ENCODE data around the gene ATAT1.
A peak's percentile ranks its signal among the peaks of the same experiment; 100 is the strongest.

The ATAT1 gene

DNA sequence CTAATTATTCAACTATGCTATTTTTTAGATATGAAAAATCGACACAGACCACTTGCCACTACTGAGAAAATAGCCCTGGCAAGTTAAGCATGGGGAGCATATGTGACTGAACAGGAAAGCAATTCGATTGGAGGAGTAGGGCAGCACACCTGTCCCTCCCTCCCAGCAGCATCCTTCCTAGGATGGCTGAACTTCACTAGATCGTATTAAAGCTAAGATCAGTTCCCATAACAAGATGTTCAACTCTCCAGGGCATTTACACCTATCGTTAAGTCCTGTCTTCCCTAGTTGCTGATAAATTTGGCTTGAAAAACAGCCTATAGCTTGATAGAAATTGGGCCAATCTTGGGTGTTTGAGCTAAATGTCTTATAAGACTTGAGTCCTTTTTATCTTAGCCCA lies 16.6 kb upstream of the ATAT1 start:
- H3K9me3 Mint-ChIP-seq: no peaks in the 10 kb centered on the region
- ATAC-seq (no peak), DNase-seq (no peak)
- no peak overlapping the region for H3K4me3 Mint-ChIP-seq
- H3K4me1 Mint-ChIP-seq: peaks cover 75% of the 10 kb centered on the region
- H3K27me3 Mint-ChIP-seq: no peaks in the 10 kb centered on the region
- H3K27ac Mint-ChIP-seq: peak overlapping the region in 1 of 2 donors; percentile 37

GRCh38 chr6:30611150-30611855 lies 15.4 kb upstream of the ATAT1 start:
- H3K4me3 Mint-ChIP-seq: peak overlapping the region in 1 of 2 donors; percentile 25

DNA sequence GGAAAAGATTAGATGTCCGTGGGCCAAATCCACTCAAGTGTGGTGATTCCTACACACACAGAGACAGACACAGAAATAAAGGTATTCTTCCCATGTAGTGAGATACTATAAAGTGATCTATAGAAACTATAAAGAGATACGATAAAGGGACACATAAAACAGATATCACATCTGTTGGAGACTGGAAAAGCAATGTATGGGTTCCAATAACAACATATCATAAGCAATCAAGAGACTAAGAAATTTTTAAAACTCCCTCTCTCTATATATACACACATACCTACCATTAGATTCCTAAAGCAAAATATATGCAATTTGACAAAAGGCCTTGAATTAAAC lies 14.8 kb upstream of the ATAT1 start:
- H3K27ac Mint-ChIP-seq: peak overlapping the region in 1 of 2 donors; percentile 16
- no peaks in the 10 kb centered on the region for H3K27me3 Mint-ChIP-seq
- H3K9me3 Mint-ChIP-seq: no peaks in the 10 kb centered on the region
- ATAC-seq (no peak), DNase-seq (no peak)
- no peak overlapping the region for H3K4me3 Mint-ChIP-seq
- peaks cover 89% of the 10 kb centered on the region for H3K4me1 Mint-ChIP-seq

More at GRCh38 chr6:30611150-30611855, 15.4 kb upstream of the ATAT1 start:
- ATAC-seq (no peak), DNase-seq (no peak)
- Mint-ChIP-seq H3K27me3 (no peaks in the 10 kb centered on the region), H3K4me1 (peaks cover 86% of the 10 kb centered on the region), H3K9me3 (no peaks in the 10 kb centered on the region), H3K27ac (peak overlapping the region in 1 of 2 donors; percentile 60)

DNA sequence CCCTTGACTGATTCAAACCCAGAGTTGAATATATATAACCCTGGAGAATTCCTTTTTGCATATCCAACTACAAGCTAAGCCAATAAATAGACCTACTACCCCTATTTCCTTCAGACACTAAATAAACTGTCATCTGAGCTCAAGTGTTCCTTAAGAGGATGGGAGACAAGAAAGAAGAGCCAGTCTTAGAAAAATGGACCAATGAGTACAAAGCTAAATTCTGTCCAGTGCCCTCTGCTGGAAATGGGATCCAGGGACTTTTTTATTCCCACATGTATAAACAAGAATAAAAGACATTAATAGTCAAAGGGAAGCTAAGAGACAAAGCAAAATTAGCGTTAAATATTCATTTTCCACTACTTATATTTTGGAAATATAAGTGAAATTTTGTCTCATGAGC lies 14.5 kb upstream of the ATAT1 start:
- no peaks in the 10 kb centered on the region for H3K9me3 Mint-ChIP-seq
- ATAC-seq (no peak), DNase-seq (no peak)
- H3K27me3 Mint-ChIP-seq: no peaks in the 10 kb centered on the region
- no peak overlapping the region for H3K4me3 Mint-ChIP-seq
- peak overlapping the region in 1 of 2 donors; percentile 16 for H3K27ac Mint-ChIP-seq
- peaks cover 93% of the 10 kb centered on the region for H3K4me1 Mint-ChIP-seq

- Mint-ChIP-seq H3K27me3 (no peaks in the 10 kb centered on the region), H3K27ac (peak overlapping the region; percentile 4 to 5), H3K4me3 (peak overlapping the region in 1 of 2 donors; percentile 91), H3K9me3 (no peaks in the 10 kb centered on the region), H3K4me1 (peaks cover 91% of the 10 kb centered on the region)
- no peak for ATAC-seq
- no peak for DNase-seq
These were observed 13.9 kb upstream of the ATAT1 start for GRCh38 chr6:30612687-30613248.

- Mint-ChIP-seq H3K4me1 (peaks cover 89% of the 10 kb centered on the region), H3K27ac (peak overlapping the region; percentile 89 to 100), H3K4me3 (peak overlapping the region; percentile 91 to 93), H3K9me3 (no peaks in the 10 kb centered on the region), H3K27me3 (no peaks in the 10 kb centered on the region)
- ATAC-seq: no peak
- no peak for DNase-seq
These were observed 13.2 kb upstream of the ATAT1 start for GRCh38 chr6:30613251-30614043.

DNA sequence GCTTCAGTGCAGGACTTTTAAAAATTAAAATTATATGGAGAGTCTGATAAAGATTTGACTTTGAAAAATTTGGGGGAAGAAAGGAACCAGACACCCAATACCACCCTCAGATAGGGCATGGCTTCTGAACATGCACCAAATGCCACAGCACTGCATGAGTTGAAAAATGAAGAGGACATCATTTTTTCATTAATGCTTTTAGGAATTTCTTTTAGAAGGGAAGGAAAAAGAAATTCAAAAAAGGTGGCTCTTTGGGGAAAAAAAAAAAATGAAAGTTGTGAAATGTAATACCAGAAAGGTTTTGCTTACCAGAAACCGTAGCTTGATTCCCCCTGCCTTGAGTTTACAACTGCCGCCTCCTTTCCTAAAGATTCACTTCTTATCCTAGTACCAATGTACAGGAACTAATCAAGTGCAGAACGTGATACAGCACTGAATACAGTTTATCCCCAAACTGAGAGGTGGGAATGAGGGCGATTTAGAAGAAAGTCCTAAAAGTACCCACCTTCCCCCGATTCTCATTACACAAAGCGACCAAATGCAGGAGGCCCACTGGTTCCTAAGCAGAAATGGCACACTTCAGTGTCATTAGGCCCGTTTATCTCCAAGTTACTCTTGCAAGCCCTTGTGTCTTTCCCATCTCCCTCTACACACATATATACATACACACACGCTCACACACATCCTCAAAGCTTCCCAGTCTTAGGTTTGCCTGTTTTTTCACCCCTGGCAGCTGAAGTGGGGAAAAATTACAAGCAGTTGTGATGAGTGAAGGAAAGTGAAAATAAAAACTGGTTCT lies 12.4 kb upstream of the ATAT1 start:
- Mint-ChIP-seq H3K4me1 (peaks cover 89% of the 10 kb centered on the region), H3K9me3 (no peaks in the 10 kb centered on the region), H3K27ac (peak overlapping the region; percentile 100), H3K27me3 (no peaks in the 10 kb centered on the region), H3K4me3 (peak overlapping the region; percentile 91 to 93)
- ATAC-seq (no peak), DNase-seq (no peak)

DNA sequence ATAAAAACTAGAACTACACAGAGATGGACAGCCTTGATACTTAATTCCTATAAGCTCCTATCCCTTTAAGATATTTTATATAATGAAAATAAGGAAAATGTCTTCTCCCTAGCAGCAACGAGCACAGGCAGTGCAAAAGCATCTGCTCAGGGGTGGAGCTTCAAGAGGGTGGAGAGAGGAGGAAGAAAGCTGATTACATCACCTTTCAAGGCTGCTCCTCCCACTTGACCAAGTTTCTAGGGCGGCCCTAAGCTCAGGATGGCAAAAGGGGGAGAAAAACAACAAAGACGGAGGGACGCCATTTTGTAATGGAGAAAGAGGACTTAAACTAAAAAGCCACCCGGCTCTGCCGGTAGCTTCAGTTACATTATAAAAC lies 11.8 kb upstream of the ATAT1 start:
- no peaks in the 10 kb centered on the region for H3K27me3 Mint-ChIP-seq
- peak overlapping the region; percentile 91 to 93 for H3K4me3 Mint-ChIP-seq
- peaks cover 89% of the 10 kb centered on the region for H3K4me1 Mint-ChIP-seq
- H3K9me3 Mint-ChIP-seq: no peaks in the 10 kb centered on the region
- H3K27ac Mint-ChIP-seq: peak overlapping the region; percentile 100
- ATAC-seq (peak; percentile 74), DNase-seq (peak; percentile 85 to 90)

DNA sequence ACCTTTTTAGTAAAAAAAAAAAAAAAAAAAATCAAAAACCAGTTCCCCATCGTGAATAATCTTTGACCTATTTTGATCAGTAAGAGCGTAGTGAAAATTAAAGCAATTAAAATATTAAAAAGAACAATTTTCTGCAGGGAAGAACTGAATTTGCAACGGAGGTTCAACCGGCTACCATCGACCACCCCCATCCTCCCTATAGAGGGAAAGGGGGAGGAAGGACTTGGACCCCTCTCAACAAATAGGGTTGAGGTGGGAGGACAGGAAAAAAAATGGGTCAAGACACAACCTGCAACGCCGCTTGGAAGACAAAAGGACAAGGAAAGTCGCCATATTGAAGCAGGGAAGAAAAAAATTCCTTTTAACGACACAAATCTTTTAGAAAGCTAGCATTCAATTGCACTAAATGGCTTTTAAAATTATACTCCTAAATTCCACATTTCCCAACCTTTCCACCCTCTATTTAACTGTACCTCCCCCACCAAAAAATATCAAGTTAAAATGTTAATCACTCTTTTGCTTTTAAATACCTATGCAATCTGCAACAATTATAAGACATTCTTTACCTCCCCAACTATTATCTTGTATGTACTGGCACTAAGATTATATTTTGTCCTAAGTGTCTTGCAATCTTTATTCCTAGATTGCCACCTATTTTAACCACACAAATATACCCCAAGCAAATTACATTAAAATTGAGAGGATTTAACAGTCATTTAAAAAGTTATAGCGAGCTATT lies 11.3 kb upstream of the ATAT1 start:
- no peaks in the 10 kb centered on the region for H3K27me3 Mint-ChIP-seq
- peak; percentile 53 to 67 for DNase-seq

GRCh38 chr6:30615958-30616810 lies 10.5 kb upstream of the ATAT1 start:
- DNase-seq (peak; percentile 44 to 68), ATAC-seq (no peak)
- H3K4me3 Mint-ChIP-seq: peak overlapping the region; percentile 91 to 93
- H3K4me1 Mint-ChIP-seq: peaks cover 76% of the 10 kb centered on the region
- no peaks in the 10 kb centered on the region for H3K9me3 Mint-ChIP-seq
- peak overlapping the region; percentile 100 for H3K27ac Mint-ChIP-seq
- H3K27me3 Mint-ChIP-seq: no peaks in the 10 kb centered on the region

More for the DNA sequence above, 11.3 kb upstream of the ATAT1 start:
- H3K27ac Mint-ChIP-seq: peak overlapping the region; percentile 100
- H3K9me3 Mint-ChIP-seq: no peaks in the 10 kb centered on the region
- H3K4me3 Mint-ChIP-seq: peak overlapping the region; percentile 91 to 93
- H3K4me1 Mint-ChIP-seq: peaks cover 84% of the 10 kb centered on the region
- ATAC-seq: no peak

GRCh38 chr6:30616811-30617564 lies 9.7 kb upstream of the ATAT1 start, which contains the start of gene PPP1R10:
TSS of gene PPP1R10 (minus strand) at chr6:30617243. CDS start at chr6:30609944, 7,299 bp downstream.
- Mint-ChIP-seq H3K4me3 (peak within 1 kb of the TSS; percentile 91 to 93), H3K27me3 (no peaks in the 10 kb centered on the region), H3K9me3 (no peaks in the 10 kb centered on the region), H3K4me1 (peaks cover 74% of the 10 kb centered on the region), H3K27ac (peak within 1 kb of the TSS; percentile 100)
- ATAC-seq (peak; percentile 84), DNase-seq (peak; percentile 99 to 100)

- Mint-ChIP-seq H3K4me3 (peak within 1 kb of the TSS; percentile 91 to 93), H3K4me1 (peaks cover 71% of the 10 kb centered on the region), H3K9me3 (no peaks in the 10 kb centered on the region), H3K27ac (peak within 1 kb of the TSS; percentile 100), H3K27me3 (no peaks in the 10 kb centered on the region)
- DNase-seq (peak; percentile 96 to 98), ATAC-seq (peak; percentile 89)
These were observed 9.0 kb upstream of the ATAT1 start, which contains the start of gene MRPS18B for GRCh38 chr6:30617565-30618269. TSS of gene MRPS18B (plus strand) at chr6:30617840. CDS start at chr6:30617866, 26 bp downstream.

All from stimulated activated naive CD8-positive, alpha-beta T cell treated with anti-CD3 and anti-CD28 coated beads, Interleukin-15, amount 100 ng/mL, for 72 hours (primary cell).